GM19395 (cell line): ENCODE results near the gene SERTAD1.

Source experiments
- ATAC-seq: cut with Tn5 transposase; IDR thresholded peaks from one replicate; pipeline ENCODE4 v1.9.1; 2021; ENCODE audit warnings: mild to moderate bottlenecking, moderate library complexity; ENCODE audit not compliant: unreplicated experiment

SERTAD1 gene

GRCh38 chr19:40380199-40381037 is 45.4 kb downstream of the SERTAD1 start:
- no peak for ATAC-seq

DNA sequence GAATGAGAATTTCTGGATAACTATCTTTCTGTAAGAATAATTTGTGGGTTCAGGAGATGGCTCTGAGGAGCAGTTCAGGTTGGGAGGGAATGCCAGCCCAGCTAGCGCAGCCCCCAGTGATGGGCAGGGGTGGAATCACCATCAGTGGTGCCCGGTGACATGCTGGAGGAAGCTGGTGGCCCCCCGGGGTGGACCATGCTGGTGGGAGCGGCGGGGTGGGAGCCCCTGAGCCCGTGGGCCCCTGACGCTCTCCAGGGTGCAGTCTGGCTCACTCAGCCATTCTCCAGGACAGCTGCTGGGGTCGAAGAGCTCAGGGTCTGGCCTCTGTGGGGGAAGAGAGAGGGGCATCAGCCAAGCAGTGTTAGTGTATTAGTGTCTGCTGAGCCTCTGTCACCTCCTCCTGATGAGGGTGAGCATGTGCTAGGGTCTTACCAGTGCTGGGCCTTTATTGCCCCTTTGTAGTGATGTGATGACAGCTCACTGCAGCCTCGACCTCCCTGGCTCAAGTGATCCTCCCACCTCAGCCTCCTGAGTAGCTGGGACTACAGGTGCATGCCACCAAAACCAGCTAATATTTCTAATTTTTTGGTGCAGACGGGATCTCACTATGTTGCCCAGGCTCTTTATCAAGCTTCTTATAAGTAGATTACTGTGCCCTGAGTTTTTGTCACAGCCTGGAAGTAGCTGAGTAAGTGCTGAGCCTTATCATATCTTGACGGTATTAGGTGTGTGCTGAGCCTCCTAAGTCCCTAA is 46.2 kb downstream of the SERTAD1 start:
- no peak for ATAC-seq

DNA sequence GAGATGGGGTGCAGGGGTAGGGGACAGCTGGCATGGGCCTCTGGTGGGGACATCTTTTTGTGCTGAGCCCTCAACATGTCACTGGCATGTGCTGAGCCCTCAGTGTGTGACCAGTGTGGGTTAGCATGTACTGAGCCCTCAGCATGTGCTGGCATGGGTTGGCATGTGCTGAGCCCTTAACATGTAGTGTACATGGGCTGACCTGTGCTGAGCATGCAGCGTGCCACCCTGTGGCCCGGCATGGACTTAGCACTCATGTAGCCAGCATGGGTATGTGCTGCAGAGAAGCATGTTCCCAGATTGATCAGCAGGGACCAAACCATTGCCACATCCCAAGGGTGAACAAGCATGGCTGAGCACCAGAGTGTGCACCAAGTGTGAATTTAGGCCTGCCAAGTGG is 47.3 kb downstream of the SERTAD1 start:
- no peak for ATAC-seq

- ATAC-seq = no peak
Measured at GRCh38 chr19:40377876-40378385, 47.9 kb downstream of the SERTAD1 start.

DNA sequence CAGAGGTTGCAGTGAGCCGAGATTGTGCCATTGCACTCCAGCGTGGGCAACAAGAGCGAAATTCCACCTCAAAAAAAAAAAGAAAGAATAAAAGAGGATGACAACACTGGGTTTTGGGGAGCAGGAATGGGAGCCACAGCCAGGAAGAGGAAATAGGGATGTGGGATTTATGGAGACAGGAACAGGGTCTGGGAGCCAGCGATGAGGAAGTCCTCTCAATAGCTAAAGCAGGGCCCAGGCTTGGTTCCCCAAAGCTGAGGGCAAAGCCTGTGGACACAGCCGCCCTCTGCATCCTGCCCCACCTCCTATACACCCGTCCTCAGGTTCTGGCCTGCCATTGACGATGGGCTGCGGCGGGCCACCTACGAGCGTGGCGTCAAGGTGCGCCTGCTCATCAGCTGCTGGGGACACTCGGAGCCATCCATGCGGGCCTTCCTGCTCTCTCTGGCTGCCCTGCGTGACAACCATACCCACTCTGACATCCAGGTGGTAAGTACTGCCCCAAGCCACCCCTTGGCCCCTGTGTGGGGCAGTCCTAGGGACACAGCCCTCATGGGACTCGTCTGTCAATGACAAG is 49.4 kb downstream of the SERTAD1 start:
- ATAC-seq = no peak

GRCh38 chr19:40374084-40374483 is 51.7 kb downstream of the SERTAD1 start:
- no peak for ATAC-seq

DNA sequence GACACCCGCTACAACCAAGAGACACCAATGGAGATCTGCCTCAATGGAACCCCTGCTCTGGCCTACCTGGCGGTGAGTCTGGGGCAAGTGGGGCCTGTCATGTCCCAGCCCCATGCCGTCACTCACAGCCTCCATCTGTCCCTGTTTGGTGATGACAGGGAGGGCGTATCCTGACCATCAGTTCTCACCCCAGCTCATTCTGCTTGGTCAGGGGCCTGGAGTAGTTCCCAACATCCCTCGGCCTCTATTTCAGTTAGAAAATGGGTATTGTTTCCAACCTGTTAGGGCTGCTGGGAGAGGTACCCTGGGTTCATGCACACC is 54.0 kb downstream of the SERTAD1 start:
- ATAC-seq = no peak
